Stomach (tissue), 4 donors: Measurements from ENCODE around the gene LCN1.

Experiments
- CTCF ChIP-seq, 7 experiments: fragments of 450-650 bp in 4 of 7; fragments of 200-600 bp in 3 of 7; sonication (generic) in 3 of 7; IDR thresholded peaks; one replicate each; pipeline ENCODE4 v1.5.1; 2016 to 2019; ENCODE audit warnings: antibody characterized with exemption in 7 of 7, control low read depth in 2 of 7, mild to moderate bottlenecking in 1 of 7
- EP300 ChIP-seq: sonication (generic); formaldehyde crosslinking; IDR thresholded peaks from one replicate; pipeline ENCODE4 v1.6.1; 2017; ENCODE audit warnings: antibody characterized with exemption
- POLR2A ChIP-seq, 4 donors: fragments of 450-650 bp; IDR thresholded peaks; one replicate each; pipeline ENCODE4 v1.6.1; 2016; ENCODE audit warnings: antibody characterized with exemption in 4 of 4, control low read depth in 2 of 4, mild to moderate bottlenecking in 1 of 4, moderate library complexity in 1 of 4
- POLR2AphosphoS5 ChIP-seq, 3 donors: sonication (generic); formaldehyde crosslinking; IDR thresholded peaks; one replicate each; pipeline ENCODE4 v1.6.1; 2016; ENCODE audit warnings: antibody characterized with exemption in 3 of 3

- no peak for TF ChIP-seq CTCF (IDR thresholded peaks at IDR 0.05)
- no peak for TF ChIP-seq POLR2A (IDR thresholded peaks at IDR 0.05)
- no peak for TF ChIP-seq POLR2AphosphoS5 (IDR thresholded peaks at IDR 0.05)
- no peak for TF ChIP-seq EP300
These were observed 11.8 kb upstream of the LCN1 start for GRCh38 chr9:135509458-135509857.
